GM15510 (cell line): ENCODE measurements around the gene GRM8.

Source experiments
- POLR2A ChIP-seq: IDR thresholded peaks from 3 replicates; pipeline ENCODE4 v1.6.1; 2011; ENCODE audit warnings: borderline replicate concordance; ENCODE audit not compliant: insufficient read length; ENCODE audit errors: extremely low read depth

The GRM8 gene

GRCh38 chr7:126973066-126973465 lies 279.7 kb downstream of the GRM8 start:
- no peak for TF ChIP-seq POLR2A

- TF ChIP-seq POLR2A = no peak
Observed at GRCh38 chr7:126972571-126972970, 280.2 kb downstream of the GRM8 start.

- TF ChIP-seq POLR2A = no peak
Observed at GRCh38 chr7:126959649-126960048, 293.1 kb downstream of the GRM8 start.

- no peak for TF ChIP-seq POLR2A
Observed at GRCh38 chr7:126958367-126958766, 294.4 kb downstream of the GRM8 start.

GRCh38 chr7:126957443-126957842 lies 295.3 kb downstream of the GRM8 start:
- no peak for TF ChIP-seq POLR2A

GRCh38 chr7:126953461-126953860 lies 299.3 kb downstream of the GRM8 start:
- no peak for TF ChIP-seq POLR2A

- TF ChIP-seq POLR2A = no peak
Observed at GRCh38 chr7:126948664-126949063, 304.1 kb downstream of the GRM8 start.

GRCh38 chr7:126940723-126941307 lies 311.9 kb downstream of the GRM8 start:
- no peak for TF ChIP-seq POLR2A

GRCh38 chr7:126937171-126937570 lies 315.6 kb downstream of the GRM8 start:
- no peak for TF ChIP-seq POLR2A

- TF ChIP-seq POLR2A = no peak
Observed at GRCh38 chr7:126931581-126931980, 321.2 kb downstream of the GRM8 start.

- no peak for TF ChIP-seq POLR2A
Observed at GRCh38 chr7:126930166-126930565, 322.6 kb downstream of the GRM8 start.

GRCh38 chr7:126924477-126924876 lies 328.3 kb downstream of the GRM8 start:
- no peak for TF ChIP-seq POLR2A

- TF ChIP-seq POLR2A = no peak
Observed at GRCh38 chr7:126881315-126881714, 371.4 kb downstream of the GRM8 start.

GRCh38 chr7:126856691-126857291 lies 395.9 kb downstream of the GRM8 start:
- no peak for TF ChIP-seq POLR2A

GRCh38 chr7:126845331-126845730 lies 407.4 kb downstream of the GRM8 start:
- no peak for TF ChIP-seq POLR2A

- TF ChIP-seq POLR2A = no peak
Observed at GRCh38 chr7:126843883-126844282, 408.9 kb downstream of the GRM8 start.
